ENCODE results near the gene CACNG8. TPM values are rescaled to one million over a fixed set of nuclear protein-coding genes. Genes with fewer than 3 reads are reported as not detected.
A peak's percentile ranks its signal among the peaks of the same experiment; 100 is the strongest.

Gene CACNG8
- total RNA-seq, 1 donor from 2014 or later: not detected

- peak; percentile 36 for DNase-seq (ENCODE audit: low spot score)
- Mint-ChIP-seq H3K4me3 (peak overlapping the region; percentile 12), H3K27me3 (ENCODE audit: insufficient read depth) (peaks cover 48% of the 10 kb centered on the region), H3K9me3 (peaks cover 8% of the 10 kb centered on the region), H3K4me1 (ENCODE audit: low read depth) (peaks cover 7% of the 10 kb centered on the region), H3K36me3 (ENCODE audit: low read depth) (peaks cover 6% of the 10 kb centered on the region), H3K27ac (no peak overlapping the region)
- intact Hi-C loops (cut with micrococcal nuclease): loop anchor here (1.0 kb wide), 1 partner anchor 69 kb away; no protein-coding TSS in a partner anchor
Measured at GRCh38 chr19:53977429-53977990, 14.8 kb downstream of the CACNG8 start.

DNA sequence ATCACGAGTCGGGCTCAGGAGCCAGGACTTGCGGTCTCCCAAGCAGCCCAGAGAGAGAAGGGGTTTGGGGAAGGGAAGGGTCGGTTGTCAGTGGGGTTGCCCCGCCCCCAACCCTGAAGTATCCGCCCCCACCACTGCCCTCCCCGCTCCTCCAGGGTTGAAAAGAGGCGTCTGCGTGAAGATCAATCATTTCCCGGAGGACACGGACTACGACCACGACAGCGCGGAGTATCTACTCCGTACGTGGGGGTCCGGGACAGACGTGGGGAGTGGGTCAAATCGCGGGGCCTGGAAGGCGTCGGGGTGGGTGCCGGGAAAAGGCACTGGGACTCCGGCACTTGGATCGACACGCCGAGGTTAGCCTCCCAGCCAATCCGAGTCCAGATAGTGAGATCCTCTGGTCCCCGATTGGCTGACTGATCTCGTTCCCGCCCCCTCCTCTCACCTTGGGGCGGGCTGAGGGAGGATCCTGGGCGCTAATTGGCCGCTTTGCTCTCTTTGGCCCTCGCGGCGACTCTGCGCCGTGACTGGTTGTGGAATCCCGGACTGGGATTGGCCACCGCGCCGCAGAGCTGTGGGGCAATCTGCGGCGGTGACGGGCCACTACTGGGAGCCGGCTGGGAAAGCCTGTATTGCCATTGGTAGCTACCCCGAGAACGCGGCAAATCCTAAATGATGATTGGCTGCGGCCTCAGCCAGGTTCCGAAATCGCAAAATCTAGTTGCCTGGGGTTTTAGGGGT lies 15.4 kb downstream of the CACNG8 start:
- no peak for DNase-seq (ENCODE audit: low spot score)
- Mint-ChIP-seq H3K4me3 (peak overlapping the region; percentile 12), H3K9me3 (peaks cover 8% of the 10 kb centered on the region), H3K36me3 (ENCODE audit: low read depth) (peaks cover 6% of the 10 kb centered on the region), H3K27ac (no peak overlapping the region), H3K4me1 (ENCODE audit: low read depth) (peaks cover 7% of the 10 kb centered on the region), H3K27me3 (ENCODE audit: insufficient read depth) (peaks cover 41% of the 10 kb centered on the region)
- intact Hi-C loops (cut with micrococcal nuclease): loop anchor here (1.0 kb wide), 1 partner anchor 70 kb away; no protein-coding TSS in a partner anchor

- Mint-ChIP-seq H3K4me3 (peak overlapping the region; percentile 31), H3K36me3 (ENCODE audit: low read depth) (peaks cover 6% of the 10 kb centered on the region), H3K27me3 (ENCODE audit: insufficient read depth) (peaks cover 38% of the 10 kb centered on the region), H3K4me1 (ENCODE audit: low read depth) (peaks cover 7% of the 10 kb centered on the region), H3K27ac (peak overlapping the region; percentile 3), H3K9me3 (peaks cover 8% of the 10 kb centered on the region)
- no peak for DNase-seq (ENCODE audit: low spot score)
- intact Hi-C loops (cut with micrococcal nuclease): no loop called here
Measured at GRCh38 chr19:53978975-53979801, 16.5 kb downstream of the CACNG8 start.

DNA sequence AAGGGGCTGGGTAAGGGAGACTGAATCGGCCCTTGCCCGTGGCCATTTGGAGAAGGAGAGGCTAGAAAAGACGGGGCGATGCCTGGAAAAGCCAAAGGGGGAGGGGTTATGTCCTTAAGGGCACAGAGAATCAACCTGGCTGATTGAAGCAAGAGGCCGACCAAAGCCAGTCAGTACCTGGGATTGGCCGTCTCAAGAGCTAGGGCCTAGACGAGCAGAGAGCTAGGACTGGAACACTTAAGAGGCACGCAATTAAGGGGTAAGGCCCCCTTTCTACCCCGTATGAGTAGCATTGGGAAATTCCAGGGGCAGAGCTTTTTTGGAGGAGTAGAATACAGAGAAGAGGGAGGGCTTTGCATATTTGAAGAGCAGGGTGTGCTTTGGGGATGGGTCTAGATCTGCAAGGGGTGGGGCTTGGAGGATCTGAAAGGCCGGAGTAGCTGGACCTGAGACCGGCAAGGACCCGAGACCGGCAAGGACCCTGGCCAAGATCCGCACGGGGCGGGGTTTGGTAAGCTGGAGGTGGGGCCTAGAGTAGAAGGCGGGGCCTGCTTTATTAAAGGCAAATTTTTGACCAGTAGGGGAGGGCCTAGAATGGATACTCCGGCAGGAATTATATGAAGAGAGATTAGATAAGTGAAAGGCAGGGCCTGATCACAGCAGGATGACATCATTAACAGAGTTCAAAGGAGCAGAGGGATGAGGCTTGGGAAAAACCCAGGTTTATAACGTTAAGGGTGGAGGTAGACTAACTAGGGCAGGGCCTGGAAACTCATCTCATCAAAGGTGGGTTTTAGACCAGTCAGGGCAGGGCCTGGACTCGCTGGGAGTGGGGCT lies 18.0 kb downstream of the CACNG8 start:
- no peak overlapping the region for H3K27ac Mint-ChIP-seq
- intact Hi-C loops (cut with micrococcal nuclease): no loop called here
- no peak overlapping the region for H3K4me3 Mint-ChIP-seq
- H3K27me3 Mint-ChIP-seq (ENCODE audit: insufficient read depth): peaks cover 38% of the 10 kb centered on the region
- H3K9me3 Mint-ChIP-seq: peaks cover 8% of the 10 kb centered on the region
- peaks cover 7% of the 10 kb centered on the region for H3K4me1 Mint-ChIP-seq (ENCODE audit: low read depth)
- peaks cover 6% of the 10 kb centered on the region for H3K36me3 Mint-ChIP-seq (ENCODE audit: low read depth)
- DNase-seq (ENCODE audit: low spot score): no peak

- DNase-seq (ENCODE audit: low spot score): no peak
- Mint-ChIP-seq H3K9me3 (peaks cover 8% of the 10 kb centered on the region), H3K4me1 (ENCODE audit: low read depth) (peaks cover 7% of the 10 kb centered on the region), H3K27ac (no peak overlapping the region), H3K36me3 (ENCODE audit: low read depth) (peaks cover 6% of the 10 kb centered on the region), H3K27me3 (ENCODE audit: insufficient read depth) (peaks cover 35% of the 10 kb centered on the region), H3K4me3 (no peak overlapping the region)
- intact Hi-C loops (cut with micrococcal nuclease): no loop called here
Measured at GRCh38 chr19:53981376-53981951, 18.7 kb downstream of the CACNG8 start.

DNA sequence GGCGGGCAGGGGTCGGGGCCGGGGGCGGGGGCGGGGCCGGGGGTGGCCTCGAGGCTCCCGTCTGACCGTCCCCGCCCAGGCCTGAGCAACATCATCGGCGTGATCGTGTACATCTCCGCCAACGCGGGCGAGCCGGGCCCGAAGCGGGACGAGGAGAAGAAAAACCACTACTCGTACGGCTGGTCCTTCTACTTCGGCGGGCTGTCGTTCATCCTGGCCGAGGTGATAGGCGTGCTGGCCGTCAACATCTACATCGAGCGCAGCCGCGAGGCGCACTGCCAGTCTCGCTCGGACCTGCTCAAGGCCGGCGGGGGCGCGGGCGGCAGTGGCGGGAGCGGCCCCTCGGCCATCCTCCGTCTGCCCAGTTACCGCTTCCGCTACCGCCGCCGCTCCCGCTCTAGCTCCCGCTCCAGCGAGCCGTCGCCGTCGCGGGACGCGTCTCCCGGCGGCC lies 19.3 kb downstream of the CACNG8 start:
- intact Hi-C loops (cut with micrococcal nuclease): no loop called here
- peaks cover 34% of the 10 kb centered on the region for H3K27me3 Mint-ChIP-seq (ENCODE audit: insufficient read depth)

DNA sequence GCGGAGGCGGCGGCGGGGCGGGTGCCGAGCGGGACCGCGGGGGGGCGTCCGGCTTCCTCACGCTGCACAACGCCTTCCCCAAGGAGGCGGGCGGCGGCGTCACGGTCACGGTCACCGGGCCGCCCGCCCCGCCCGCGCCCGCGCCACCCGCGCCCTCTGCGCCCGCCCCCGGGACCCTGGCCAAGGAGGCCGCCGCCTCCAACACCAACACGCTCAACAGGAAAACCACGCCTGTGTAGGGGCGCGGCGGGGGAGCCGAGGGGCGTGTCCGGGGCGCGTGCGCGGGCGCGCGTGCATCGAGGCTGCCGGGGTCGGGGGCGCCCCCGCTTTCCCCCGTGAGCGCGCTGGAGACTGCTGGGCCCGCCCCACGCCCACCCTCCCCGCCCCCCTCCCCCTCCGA lies 19.9 kb downstream of the CACNG8 start:
- intact Hi-C loops (cut with micrococcal nuclease): no loop called here
- Mint-ChIP-seq H3K27ac (no peak overlapping the region), H3K9me3 (peaks cover 8% of the 10 kb centered on the region), H3K4me3 (no peak overlapping the region), H3K4me1 (ENCODE audit: low read depth) (peaks cover 7% of the 10 kb centered on the region), H3K27me3 (ENCODE audit: insufficient read depth) (peaks cover 32% of the 10 kb centered on the region), H3K36me3 (ENCODE audit: low read depth) (peaks cover 6% of the 10 kb centered on the region)
- no peak for DNase-seq (ENCODE audit: low spot score)

More for the DNA sequence above, 19.3 kb downstream of the CACNG8 start:
- H3K9me3 Mint-ChIP-seq: peaks cover 8% of the 10 kb centered on the region
- H3K4me3 Mint-ChIP-seq: no peak overlapping the region
- no peak for DNase-seq (ENCODE audit: low spot score)
- H3K27ac Mint-ChIP-seq: no peak overlapping the region
- peaks cover 7% of the 10 kb centered on the region for H3K4me1 Mint-ChIP-seq (ENCODE audit: low read depth)
- H3K36me3 Mint-ChIP-seq (ENCODE audit: low read depth): peaks cover 6% of the 10 kb centered on the region

DNA sequence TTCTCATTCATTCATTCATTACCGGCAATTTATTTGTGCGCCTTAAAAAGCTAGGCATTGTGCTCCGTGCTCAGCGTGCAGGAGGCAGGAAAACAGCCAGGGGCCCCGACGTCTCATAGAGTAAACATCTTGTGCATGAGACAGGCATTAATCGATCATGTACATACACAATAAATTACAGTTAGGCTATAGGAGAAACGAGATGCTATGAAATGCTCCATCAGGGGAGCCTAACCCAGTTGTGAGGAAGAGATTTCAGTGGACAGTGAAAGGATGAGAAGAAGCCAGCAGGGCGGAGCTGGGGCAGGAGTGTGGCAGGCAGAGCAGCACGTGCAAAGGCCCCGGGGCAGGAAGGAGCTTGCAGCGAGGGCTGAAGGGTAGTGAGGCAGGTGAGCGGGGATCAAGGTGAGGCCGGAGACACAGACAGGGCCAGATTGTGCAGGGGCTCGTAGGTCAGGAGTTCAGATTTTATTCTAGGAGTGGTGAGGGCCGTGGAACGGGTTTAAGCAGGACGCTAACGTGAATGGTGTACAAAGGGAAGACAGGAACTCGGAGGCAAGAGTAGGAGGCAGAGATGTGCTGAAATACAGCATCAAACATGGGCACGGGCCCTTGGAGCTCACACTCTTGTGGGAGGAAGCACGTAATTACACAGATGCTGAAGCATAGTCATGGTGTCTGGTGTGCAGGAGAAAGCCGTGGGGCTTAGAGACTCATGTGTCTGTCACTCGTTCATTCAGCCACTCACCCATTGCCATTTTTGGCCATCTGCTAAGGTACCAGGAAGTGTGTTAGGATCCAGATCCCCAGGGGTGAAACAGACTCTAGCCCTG lies 20.9 kb downstream of the CACNG8 start:
- no peak for DNase-seq (ENCODE audit: low spot score)
- no peak overlapping the region for H3K27ac Mint-ChIP-seq
- intact Hi-C loops (cut with micrococcal nuclease): no loop called here

DNA sequence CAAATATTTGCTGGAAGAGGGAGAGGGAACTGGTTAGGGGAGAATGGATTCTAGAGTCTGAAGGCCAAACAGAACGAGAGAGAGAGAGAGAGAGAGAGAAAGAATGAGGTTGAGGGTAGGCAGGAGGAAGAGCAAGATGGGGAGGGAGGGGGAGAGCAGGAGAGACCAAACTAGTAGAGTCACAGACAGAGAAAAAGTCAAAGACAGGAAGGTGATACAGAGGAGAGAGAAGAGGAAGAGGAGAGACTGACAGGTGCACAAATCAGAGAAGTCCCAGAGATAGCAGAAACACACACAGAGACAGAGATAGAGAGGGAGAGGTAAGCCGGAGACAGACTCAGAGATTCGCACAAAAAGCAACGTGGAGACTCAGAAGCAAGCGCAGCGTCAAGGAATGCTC lies 23.1 kb downstream of the CACNG8 start:
- no peaks in the 10 kb centered on the region for H3K4me1 Mint-ChIP-seq (ENCODE audit: low read depth)
- H3K9me3 Mint-ChIP-seq: peaks cover 1% of the 10 kb centered on the region
- no peaks in the 10 kb centered on the region for H3K36me3 Mint-ChIP-seq (ENCODE audit: low read depth)
- intact Hi-C loops (cut with micrococcal nuclease): no loop called here
- H3K4me3 Mint-ChIP-seq: no peak overlapping the region
- no peak for DNase-seq (ENCODE audit: low spot score)
- peaks cover 6% of the 10 kb centered on the region for H3K27me3 Mint-ChIP-seq (ENCODE audit: insufficient read depth)
- H3K27ac Mint-ChIP-seq: no peak overlapping the region

More for the DNA sequence above, 20.9 kb downstream of the CACNG8 start:
- peaks cover 8% of the 10 kb centered on the region for H3K9me3 Mint-ChIP-seq
- peaks cover 6% of the 10 kb centered on the region for H3K36me3 Mint-ChIP-seq (ENCODE audit: low read depth)
- peaks cover 26% of the 10 kb centered on the region for H3K27me3 Mint-ChIP-seq (ENCODE audit: insufficient read depth)
- H3K4me1 Mint-ChIP-seq (ENCODE audit: low read depth): peaks cover 7% of the 10 kb centered on the region
- H3K4me3 Mint-ChIP-seq: no peak overlapping the region

DNA sequence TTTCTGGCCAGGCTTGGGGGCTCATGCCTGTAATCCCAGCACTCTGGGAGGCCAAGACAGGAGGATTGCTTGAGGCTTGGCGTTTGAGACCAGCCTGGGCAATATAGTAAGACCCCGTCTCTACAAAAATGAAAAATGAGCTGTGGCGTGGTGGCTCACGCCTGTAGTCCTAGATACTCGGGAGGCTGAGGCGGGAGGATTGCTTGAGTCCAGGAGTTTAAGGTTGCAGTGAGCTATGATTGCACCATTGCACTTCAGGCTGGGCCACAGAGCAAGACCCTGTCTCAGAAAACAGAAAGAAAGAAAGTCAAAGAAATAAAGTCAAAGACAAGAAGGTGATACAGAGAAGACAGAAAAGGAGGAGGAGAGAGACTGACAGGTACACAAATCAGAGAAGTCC lies 26.2 kb downstream of the CACNG8 start:
- intact Hi-C loops (cut with micrococcal nuclease): no loop called here
- H3K27ac Mint-ChIP-seq: no peak overlapping the region
- H3K4me1 Mint-ChIP-seq (ENCODE audit: low read depth): no peaks in the 10 kb centered on the region

DNA sequence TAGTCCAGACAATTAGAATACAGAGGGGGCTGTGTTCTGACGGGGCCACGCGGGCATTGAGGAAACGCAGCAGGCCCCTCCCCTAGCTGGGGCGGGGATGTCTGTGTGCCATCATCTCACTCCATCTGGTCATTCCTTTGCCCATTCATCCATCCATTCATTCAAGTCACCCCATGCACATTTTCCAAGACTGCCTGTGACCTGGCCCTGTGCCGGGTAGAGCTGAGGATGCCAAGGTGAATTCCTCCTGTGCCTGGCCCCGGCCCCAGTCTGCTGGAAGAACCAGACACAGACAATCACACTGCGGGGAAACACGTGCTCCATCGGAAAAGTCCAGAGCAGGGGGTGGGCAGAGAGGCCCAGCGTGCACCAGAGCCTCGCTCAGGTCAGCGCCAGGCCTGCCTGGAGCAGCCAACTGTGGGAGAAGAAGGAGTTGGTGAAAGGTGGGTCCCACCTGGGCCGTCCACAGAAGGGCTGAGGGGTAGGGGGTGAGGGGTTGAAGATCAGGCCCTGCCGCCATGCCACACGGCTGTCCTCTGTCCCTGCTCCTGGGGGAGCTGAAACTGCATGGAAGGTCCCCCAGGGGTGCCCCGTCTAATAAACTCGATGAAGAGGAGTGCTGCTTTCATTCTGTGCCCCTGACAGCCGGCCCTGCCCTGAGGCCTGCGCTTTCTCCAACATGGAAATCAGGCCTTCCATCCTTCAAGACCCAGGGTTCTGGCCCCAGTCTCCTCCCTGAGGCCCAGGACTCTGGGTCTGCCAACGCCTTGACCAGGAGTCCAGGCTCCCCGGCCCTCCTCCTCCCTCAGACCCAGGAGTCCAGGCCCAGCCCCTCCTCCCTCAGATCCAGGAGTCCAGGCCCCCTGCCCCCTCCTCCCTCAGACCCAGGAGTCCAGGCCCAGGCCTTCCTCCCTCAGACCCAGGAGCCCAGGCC lies 27.1 kb downstream of the CACNG8 start:
- Mint-ChIP-seq H3K4me1 (ENCODE audit: low read depth) (no peaks in the 10 kb centered on the region), H3K27ac (no peak overlapping the region), H3K36me3 (ENCODE audit: low read depth) (no peaks in the 10 kb centered on the region), H3K27me3 (ENCODE audit: insufficient read depth) (peaks cover 12% of the 10 kb centered on the region), H3K4me3 (no peak overlapping the region), H3K9me3 (no peaks in the 10 kb centered on the region)
- DNase-seq (ENCODE audit: low spot score): no peak
- intact Hi-C loops (cut with micrococcal nuclease): no loop called here

More for the DNA sequence above, 26.2 kb downstream of the CACNG8 start:
- Mint-ChIP-seq H3K36me3 (ENCODE audit: low read depth) (no peaks in the 10 kb centered on the region), H3K9me3 (no peaks in the 10 kb centered on the region), H3K27me3 (ENCODE audit: insufficient read depth) (peaks cover 12% of the 10 kb centered on the region), H3K4me3 (no peak overlapping the region)
- DNase-seq (ENCODE audit: low spot score): no peak
